NCI-H128 (cell line): ENCODE results near the gene GPR63.
A peak's percentile ranks its signal among the peaks of the same experiment; 100 is the strongest.
"Not testable (repeated sequence)": the region's sequence is repeated elsewhere in the genome, so short reads cannot be mapped to it uniquely, and the experiment has no call there.

Experiments used
- DNase-seq: peaks from one replicate; lab custom pipeline; 2025; ENCODE audit not compliant: unreplicated experiment; lab: John Stamatoyannopoulos, UW

Gene GPR63, protein sequence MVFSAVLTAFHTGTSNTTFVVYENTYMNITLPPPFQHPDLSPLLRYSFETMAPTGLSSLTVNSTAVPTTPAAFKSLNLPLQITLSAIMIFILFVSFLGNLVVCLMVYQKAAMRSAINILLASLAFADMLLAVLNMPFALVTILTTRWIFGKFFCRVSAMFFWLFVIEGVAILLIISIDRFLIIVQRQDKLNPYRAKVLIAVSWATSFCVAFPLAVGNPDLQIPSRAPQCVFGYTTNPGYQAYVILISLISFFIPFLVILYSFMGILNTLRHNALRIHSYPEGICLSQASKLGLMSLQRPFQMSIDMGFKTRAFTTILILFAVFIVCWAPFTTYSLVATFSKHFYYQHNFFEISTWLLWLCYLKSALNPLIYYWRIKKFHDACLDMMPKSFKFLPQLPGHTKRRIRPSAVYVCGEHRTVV

DNA sequence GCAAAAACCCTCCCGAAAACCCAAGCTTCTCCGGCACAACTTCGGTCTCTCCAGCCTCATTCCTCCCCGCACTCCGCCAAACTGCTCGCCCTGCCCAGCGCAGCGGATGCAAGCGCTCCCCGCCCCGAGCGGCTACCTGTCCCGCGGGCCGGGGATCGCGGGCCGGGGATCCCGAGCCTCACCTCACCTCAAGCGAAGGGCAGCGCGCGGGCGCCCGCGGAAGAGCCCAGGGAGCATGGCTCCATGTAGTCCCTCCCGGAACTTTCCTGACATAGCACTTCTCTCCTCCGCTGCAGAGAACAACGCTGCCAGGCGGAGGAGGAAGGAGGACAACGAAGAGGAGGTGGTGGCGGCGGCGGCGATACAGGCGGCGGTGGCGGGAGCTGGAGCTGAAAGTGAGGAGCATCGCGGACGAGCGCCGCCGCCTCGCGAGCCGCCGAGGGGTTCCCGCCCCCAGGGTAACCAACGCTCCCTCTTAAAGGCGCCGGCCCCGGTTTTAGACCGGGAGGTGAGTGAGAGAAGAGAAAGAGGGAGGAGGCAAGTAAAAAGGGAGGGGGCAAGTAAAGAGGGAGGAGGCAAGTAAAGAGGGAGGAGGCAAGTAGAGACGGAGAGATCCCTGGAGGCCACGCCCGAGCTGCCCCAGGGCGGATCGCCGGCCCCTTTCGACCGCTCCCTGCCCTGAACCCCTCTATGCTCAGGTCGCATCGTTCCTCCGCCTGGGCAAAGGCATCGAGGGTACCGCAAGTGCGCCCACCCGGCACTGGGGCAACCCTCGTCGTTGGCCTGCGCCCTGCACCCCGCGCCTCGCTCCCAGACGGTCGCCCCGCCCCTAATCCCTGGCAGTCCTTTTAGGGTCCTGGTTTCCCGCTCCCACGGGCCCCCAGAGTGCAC lies at the start of gene GPR63:
TSS of gene GPR63 (minus strand) at position 397 of the 891 bp plus-strand sequence. CDS start 37,746 bp downstream, outside the sequence.
- peak; percentile 39 for DNase-seq

DNA sequence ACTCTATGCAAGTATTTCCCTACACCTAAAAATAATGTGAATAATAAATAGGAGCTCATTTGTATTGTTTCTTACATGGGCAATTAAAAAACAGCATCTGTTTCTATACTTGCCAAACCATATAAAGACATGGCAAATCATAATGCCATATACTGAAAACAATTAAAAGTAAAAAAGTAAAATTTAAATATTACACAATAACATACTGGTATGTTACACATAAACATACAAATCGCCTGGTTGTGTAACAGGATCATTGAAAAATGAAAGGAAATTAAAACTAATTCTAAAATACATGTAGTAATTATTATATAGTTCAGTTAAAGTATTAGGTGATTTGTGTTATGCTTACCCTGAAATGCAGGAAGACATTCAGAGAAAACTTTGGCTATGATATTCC lies 49.2 kb upstream of the GPR63 start:
- DNase-seq, result no peak

DNA sequence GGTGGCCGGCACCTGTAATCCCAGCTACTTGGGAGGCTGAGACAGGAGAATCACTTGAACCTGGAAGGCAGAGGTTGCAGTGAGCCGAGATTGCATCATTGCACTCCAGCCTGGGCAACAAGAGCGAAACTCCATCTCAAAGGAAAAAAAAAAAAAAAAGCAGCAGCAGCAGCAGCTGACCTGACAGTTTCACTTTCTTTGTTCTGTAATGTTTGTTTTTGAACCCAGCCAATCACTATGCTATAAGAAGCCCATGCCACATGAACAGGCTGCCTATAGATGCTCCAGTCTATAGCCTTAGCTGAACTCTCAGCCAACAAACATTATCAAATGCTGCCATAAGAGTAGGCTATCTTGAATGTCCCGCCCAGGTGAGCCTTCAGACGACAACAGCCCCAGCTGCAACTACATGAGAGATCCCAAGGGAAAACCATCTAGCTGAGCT lies 47.9 kb upstream of the GPR63 start:
- DNase-seq, result not testable (repeated sequence)

DNA sequence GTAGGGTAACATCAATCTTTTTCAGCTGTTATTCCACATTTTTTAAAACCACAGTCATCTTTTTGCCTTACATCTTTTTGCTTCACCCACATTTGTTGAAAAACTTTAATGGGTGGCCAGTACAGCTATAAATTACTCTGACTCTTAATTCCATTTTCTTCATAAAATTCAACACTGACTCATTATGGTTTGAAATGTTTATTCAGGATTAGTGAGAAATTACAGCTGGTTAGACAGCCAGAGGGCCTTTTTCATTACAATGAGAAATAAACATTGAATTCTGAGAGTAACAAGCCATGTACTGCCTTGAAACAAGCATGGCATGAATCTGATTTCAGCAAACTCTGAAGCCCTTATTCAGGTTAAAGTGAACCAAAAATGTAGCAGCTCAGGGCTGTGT lies 40.9 kb upstream of the GPR63 start:
- DNase-seq, result no peak

DNA sequence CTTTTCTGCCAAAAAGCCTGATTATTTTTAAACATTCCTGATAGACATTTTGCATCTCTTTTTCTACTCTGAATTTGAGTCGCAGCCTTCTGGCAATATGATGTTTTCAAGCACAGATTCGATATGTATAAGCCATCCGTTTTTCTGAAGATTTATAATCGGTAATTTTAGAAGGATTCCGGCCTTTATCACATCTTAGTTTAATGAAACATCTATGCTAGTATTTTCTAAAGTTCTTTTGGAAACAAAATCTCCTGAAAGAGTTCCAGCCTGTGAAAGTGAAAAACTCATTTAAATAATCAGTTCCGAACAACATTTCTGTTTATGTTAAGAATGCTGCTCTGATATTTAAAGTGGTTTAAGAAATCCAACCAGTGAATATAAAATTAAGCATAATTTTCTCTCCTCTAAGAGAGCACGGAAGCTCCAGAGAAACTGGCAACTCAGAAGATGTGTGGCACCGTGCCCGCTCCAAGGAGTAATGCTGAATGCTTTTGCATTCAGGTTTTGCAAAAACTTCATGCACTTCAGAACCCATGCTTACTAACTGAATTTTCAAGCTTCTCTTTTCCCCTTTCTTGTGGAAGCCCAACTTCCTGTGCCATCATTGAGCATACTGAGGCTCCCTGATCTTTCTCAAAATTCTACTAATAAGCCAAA lies 39.7 kb upstream of the GPR63 start:
- DNase-seq, result no peak

DNA sequence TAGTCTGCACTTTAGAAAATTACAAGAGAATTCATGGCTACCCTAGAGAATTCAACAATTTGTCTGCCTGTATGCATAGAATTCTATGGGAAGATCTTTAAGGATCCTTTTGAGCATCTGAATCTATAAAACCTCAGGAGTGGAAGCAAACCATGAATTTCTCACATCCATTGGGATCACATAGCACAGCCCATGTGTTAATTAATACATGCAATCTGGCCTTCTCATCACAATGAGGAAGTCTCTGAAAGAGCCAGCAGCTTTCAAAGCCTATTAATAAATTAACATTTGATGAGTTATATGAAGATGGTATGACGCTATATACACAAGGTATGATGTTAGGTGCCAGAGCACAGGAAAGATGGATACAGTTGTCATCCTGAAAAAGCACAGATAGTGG lies 35.7 kb upstream of the GPR63 start:
- no peak for DNase-seq

DNA sequence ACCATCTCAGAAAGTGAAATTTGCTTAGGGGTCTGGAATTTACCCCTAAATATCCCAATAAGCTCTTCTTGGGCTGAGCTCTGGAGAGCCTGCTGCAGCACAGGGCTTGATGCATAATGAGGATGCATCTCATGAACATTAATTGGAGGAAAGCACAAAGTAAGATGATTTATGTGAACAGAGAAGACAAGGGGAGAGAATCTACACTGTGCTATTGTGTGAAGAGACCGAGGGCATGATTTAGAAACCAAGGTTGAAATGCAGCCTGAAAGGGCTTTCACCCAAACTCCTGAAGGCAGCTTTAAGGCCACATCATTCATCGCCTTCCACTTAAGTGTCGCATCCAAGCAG lies 27.8 kb upstream of the GPR63 start:
- DNase-seq, result no peak

DNA sequence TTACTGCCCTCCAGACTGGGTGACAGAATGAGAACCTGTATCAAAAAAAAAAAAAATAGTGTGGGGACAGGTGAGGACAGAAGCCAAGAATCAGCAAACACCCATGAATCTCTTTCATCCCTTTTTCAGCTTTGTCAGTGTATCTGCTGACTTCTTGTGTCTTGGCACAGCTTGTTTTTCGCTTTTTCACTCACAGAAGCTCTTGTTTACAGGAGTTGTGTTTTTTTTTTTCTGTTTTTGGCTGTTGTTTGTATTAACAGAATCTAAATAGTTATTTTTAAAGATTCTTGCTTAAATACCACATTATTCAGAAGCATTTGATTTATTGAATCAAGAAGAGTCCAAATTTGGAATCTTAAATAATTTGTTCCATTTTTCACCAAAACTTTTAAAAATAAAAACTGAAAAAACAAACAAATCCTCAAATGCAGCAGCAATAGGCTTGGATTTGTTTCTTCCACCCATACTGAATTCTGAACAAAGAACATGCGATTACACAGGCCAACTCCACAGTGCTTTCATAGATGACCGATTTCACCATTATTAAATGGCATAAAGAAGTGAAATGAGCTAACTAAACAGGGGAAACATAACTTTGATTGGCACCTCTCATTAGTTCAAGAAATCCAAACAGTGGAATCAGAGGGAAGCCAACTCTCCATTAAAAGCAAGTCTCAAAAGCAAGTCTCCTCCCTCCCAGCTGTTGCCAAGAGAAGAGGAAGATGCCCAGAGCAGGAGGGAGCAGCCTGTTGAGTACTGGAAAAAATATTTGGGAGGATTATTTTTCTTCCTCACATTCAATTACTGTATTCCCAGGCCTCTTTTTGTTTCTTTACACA lies 27.2 kb upstream of the GPR63 start:
- DNase-seq, result no peak

DNA sequence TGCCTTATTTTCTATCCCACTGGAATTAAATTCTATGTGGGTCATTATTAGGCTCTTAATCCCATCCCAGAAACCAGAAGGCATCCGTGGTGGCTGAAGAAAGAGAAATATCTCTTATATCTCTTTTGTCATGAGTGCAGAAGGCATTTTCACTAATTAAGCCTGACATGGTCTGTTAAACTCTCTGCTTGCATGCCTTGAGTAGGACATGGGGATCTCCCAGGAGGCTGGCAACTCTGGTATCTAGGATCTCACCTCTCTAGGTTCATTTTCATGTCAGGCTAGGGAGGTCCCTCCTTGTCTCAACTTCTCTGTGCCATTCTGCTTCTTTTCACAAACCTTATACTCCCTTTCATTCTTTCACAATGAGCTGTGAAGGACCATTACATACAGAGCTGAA lies 25.3 kb upstream of the GPR63 start:
- no peak for DNase-seq

DNA sequence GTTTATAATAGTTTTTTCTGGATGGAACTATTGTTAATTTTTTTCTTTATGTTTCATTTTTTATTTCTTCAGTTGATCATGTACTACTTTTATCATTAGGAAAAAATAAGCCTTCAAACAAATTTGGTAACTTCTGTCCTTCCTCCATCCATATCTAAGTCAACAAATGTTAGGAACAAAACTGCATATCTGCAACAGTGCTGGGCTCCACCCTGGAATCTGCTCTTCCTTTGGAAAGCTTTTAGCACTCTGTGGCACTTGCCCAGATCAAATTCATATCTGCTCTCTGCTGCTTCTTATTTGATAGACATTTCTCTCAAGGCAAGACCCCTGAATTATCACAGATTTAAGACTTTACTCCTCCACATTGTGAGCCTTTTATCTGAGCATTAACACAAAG lies 24.3 kb upstream of the GPR63 start:
- no peak for DNase-seq

DNA sequence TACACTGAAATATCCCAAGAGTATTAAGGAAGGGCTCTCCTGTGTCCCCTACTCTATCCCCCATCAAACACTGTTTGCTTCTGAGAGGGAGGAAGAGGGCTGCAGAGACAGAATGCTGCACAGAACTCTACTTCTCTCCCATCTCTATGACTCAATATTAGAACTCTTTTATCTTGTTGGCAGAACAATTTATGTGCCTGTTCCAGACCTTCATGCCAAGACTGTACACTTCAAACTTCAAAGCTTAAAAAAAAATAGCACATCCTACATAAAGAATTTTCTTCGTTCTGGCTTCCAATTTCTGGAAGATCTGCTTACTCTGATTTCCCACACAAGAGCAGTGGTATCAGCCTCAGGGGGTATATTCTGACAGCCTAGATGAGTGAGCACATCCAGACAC lies 19.6 kb upstream of the GPR63 start:
- DNase-seq, result no peak

DNA sequence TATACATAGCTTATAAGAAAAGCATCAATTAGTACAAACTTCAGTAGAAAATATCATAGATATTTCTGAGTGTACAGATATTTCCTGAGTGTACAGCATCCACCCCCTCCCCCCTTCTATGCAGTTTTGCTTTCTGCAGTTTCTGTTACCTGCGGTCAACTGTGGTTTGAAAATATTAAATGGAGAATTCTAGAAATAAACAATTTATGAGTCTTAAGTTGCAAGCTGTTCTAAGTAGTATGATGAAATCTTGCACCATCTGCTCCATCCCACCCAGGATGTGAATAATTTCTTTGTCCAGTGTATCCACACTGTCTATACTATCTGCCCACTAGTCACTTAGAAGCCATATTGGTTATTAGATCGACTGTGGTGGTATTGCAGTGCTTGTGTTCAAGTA lies 15.8 kb upstream of the GPR63 start:
- no peak for DNase-seq

DNA sequence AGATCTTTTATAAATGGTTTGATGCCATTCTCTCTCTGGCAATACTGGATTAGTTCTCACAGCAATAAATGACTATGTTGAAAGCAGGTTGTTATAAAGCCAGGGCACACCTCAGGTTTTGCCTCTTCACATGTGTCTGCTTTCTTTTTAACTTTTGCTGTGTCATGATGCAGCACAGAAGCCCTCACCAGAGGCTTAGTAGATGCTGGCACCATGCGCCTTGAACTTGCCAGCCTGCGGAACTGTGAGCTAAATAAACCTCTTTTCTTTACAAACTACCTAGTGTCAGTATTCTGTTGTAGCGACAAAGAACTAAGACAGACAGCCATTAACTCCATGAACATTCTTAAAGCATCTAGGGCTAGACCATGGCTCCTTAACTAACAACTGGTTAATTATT lies 15.3 kb upstream of the GPR63 start:
- no peak for DNase-seq

DNA sequence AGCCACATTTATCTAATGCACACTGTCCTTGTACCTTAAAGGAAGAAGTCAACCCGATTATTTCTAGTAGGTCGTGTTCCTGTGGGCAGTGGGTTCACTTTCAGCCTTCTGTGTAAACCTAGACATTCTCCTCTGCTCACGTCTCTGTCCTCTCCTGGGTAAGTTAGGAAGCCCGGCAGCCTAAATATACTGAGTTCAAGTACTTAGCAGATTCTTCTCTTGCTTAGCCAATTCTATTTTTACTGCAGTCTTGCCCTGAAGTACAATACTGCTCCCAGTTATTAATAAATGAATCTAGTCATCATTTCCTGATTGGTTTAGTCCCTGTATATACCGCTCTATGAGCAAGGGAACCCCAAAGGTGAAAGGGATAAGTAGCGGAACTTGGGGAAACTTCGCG lies 14.6 kb upstream of the GPR63 start:
- no peak for DNase-seq

DNA sequence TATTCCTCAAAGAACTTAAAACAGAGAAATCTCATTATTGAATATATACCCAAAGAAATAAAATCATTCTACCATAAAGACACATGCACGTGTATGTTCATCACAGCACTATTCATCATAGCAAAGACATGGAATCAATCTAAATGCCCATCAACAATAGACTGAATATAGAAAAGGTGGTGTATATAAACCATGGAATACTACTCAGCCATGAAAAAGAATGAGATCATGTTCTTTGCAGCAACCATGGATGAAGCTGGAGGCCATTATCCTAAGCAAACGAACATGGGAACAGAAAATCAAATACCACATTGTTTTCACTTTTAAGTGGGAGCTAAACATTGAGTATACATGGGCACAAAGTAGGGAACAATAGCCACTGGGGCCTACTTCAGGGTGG lies 12.3 kb upstream of the GPR63 start:
- no peak for DNase-seq

DNA sequence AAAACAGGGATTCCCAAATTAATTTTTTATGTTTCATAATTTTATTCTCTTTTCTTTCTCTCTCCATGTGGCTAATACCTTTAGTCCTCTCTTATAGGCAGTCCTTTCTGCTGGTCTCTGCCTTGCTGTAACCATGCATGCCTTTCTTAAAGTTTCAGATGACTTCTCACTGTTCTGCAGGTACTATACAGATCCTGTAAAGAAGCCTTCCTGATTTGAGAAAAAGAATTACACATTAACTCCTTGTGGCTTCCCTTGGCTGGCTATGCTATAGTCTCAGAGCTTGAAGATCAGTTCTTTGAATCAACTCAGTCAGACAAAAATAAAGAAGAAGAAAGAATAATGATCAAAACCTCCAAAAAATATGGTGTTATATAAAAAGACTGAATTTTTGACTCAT lies 7.3 kb upstream of the GPR63 start:
- no peak for DNase-seq

DNA sequence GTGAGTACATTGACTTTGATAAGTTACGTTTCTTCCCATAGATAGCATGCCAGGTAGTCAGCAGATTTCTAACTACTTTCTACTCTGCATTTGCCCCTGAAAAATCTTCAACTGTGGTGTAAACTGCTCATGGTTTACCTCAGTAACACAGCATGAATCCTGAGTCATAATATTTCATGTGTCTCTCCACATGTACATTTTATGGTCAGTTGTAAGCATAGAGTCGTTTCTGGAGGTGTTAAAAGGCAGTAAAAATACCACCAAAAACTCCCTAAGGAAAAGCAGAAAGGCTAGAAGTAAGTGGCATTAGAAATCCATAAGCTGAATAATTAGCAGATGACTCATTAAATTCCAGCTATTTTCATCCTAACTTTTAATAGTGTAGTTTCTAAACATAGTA lies 4.1 kb upstream of the GPR63 start:
- DNase-seq, result no peak

DNA sequence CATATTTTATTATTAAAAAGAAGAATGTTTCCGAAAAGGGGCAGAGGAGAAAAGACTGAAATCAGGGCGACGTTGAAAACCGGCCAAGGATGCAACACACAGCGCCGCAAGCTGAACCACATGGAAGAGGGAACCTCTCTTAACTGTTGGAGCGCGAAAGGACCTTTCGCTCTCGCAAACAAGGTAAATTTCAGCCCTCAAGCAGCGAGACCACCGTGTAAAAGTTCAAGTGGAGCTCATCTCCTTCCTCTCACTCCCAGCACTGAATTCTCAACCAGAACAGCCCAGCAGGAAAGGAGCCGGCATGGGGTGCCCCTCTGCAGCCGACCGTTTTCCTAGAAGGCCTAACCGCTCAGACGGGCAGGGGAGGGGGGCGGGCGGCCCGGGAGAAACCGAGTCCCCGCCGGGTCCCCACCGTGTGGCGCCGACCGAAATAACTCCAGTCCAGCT lies 621 bp downstream of the GPR63 start:
- no peak for DNase-seq

DNA sequence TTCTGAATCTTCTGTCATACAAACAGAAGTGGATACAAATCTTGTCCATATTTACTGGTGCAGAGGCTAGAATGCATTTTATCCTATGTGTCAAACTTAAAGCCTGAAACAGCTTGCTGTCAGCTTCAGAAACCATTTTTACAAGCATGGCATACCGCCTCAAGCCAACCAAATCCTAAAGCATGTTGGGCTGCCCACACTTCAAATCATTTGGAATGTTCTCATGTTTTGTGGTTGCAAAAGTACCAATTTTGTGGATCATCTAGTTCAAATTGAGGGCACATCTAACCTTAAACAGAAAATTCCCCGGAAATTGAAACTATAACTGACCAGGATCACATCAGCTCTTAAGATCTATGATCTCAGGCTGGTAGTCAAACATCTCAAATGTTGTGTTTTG lies 3.2 kb downstream of the GPR63 start:
- DNase-seq, result no peak

DNA sequence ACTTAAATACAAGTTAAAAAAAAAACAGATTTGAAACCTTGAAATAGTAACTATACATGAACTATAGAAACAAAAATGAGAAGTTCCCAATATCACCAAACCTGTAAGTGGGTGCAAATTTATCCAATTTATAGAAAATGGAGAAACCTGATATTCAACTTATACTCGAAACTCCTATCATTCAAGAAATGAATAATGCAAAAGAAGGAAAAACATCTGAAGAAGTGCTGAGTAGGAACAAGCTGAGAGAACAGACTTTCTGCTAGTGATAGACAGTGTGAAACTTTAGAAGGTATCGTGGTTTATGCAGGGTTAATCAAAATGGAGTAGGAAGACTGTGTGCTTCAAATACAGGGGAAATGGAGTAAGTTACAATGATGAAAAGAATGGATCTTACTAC lies 4.5 kb downstream of the GPR63 start:
- DNase-seq, result no peak

DNA sequence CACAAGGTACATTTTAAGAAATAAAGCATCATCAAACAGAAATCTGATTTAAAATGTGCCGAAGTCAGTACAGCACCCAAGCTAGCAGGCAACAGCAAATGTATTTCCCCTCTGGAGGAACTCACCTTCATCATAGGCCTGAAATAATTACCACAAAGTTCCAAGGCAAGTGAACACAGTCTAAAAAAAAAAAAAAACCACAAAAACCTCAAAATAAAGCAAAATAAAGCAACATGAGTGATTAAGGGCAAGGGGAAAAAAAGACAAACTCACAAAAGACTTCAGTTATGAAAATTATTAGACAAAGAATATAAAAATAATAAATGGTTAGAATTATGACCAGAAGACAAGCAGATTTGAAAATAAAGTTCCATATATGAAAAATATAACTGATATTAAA lies 10.4 kb downstream of the GPR63 start:
- DNase-seq, result no peak
